ENCODE data around the gene POLA2. TPM values are rescaled to one million over a fixed set of nuclear protein-coding genes. Genes with fewer than 3 reads are reported as not detected.
A peak's percentile ranks its signal among the peaks of the same experiment; 100 is the strongest.

Gene POLA2
- total RNA-seq, 1 donor from 2014 or later: 32.4 TPM

DNA sequence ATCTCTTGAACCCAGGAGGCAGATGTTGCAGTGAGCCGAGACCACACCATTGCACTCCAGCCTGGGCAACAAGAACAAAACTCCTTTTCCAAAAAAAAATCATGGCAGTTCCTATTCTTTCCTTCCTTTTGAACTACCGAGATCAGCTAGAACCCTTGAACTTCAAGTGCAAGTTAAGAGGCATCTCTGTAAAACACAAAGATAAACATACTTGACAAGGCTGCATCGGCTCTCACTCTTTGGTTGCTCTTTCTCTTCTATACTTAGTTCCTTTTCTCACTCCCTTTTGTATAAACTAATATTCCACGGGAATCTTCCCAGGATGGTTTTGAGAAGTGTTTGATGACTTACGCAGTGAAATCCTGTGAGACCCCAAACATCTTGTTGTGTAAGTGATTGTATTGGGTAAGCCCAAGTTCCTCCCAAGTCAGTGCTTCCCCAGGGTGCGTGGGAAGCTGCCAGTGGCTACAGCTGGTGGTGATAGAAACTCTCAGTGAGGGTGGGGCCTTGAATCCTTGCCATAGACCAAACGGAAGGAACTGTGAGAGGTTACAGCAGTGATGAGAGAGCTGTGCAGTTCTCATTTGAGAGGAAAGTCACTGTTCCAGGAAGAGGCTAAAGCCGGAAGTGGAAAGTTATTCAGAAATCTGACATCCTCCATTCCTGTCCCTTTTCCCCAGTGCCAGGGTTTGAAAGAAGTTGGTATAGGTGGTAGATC is 28.8 kb downstream of the POLA2 start:
- TF ChIP-seq, protein P1, sequence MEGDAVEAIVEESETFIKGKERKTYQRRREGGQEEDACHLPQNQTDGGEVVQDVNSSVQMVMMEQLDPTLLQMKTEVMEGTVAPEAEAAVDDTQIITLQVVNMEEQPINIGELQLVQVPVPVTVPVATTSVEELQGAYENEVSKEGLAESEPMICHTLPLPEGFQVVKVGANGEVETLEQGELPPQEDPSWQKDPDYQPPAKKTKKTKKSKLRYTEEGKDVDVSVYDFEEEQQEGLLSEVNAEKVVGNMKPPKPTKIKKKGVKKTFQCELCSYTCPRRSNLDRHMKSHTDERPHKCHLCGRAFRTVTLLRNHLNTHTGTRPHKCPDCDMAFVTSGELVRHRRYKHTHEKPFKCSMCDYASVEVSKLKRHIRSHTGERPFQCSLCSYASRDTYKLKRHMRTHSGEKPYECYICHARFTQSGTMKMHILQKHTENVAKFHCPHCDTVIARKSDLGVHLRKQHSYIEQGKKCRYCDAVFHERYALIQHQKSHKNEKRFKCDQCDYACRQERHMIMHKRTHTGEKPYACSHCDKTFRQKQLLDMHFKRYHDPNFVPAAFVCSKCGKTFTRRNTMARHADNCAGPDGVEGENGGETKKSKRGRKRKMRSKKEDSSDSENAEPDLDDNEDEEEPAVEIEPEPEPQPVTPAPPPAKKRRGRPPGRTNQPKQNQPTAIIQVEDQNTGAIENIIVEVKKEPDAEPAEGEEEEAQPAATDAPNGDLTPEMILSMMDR (conservative IDR thresholded peaks at IDR 0.05): no peak
- H3K4me1 Mint-ChIP-seq (ENCODE audit: unreplicated experiment): peaks cover 27% of the 10 kb centered on the region
- H3K9me3 Mint-ChIP-seq: no peaks in the 10 kb centered on the region
- H3K4me3 Mint-ChIP-seq: no peak overlapping the region
- peak overlapping the region; percentile 92 for H3K27ac Mint-ChIP-seq
- H3K36me3 Mint-ChIP-seq: peaks cover 25% of the 10 kb centered on the region
- no peaks in the 10 kb centered on the region for H3K27me3 Mint-ChIP-seq
- no peak for DNase-seq (ENCODE audit: extremely low spot score, unreplicated experiment)

DNA sequence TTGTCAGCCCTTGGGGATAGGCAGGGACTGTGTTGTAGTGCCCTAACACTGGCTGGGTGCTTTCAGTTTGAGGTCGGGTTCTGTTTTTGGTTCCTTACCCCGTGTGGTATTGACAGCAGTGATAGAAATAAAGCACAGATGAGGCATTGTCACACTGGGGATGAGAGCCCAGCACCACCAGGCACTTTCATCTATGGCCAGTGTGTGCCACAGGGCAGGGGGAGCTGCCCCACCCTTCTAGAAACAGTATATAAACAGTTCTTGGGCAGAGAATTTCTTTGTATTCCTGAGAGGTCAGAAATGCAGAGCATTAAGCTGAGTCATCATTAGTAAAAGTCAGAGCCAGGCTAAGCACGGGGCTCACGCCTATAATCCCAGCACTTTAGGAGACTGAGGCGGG is 29.9 kb downstream of the POLA2 start:
- H3K27me3 Mint-ChIP-seq: no peaks in the 10 kb centered on the region
- TF ChIP-seq, protein P1 (conservative IDR thresholded peaks at IDR 0.05): no peak
- H3K4me3 Mint-ChIP-seq: peak overlapping the region; percentile 0
- H3K36me3 Mint-ChIP-seq: peaks cover 29% of the 10 kb centered on the region
- peak overlapping the region; percentile 92 for H3K27ac Mint-ChIP-seq
- no peaks in the 10 kb centered on the region for H3K9me3 Mint-ChIP-seq
- no peak for DNase-seq (ENCODE audit: extremely low spot score, unreplicated experiment)
- peaks cover 27% of the 10 kb centered on the region for H3K4me1 Mint-ChIP-seq (ENCODE audit: unreplicated experiment)

DNA sequence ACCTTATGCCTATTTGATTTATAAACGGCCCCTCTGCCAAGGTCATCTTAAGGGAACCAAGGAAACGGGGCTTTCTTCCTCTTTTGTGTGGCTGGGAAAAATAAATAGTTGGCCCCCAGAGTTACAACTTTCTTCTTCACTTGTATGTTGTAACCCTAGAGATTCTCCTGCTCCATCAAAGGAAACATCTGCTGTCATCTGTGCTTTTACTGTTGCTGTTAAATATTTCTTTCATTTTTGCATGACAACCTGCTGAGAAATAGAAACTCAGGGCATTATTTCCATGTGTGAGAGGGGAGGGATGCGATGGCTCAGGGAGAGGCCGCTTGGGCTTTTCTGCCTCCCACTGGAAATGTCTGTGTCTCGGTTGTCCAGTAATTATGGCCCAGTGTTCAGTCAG is 31.1 kb downstream of the POLA2 start:
- Mint-ChIP-seq H3K4me3 (no peak overlapping the region), H3K27me3 (no peaks in the 10 kb centered on the region), H3K27ac (peak overlapping the region; percentile 92), H3K9me3 (no peaks in the 10 kb centered on the region), H3K36me3 (peaks cover 22% of the 10 kb centered on the region), H3K4me1 (ENCODE audit: unreplicated experiment) (peaks cover 27% of the 10 kb centered on the region)
- no peak for DNase-seq (ENCODE audit: extremely low spot score, unreplicated experiment)
- TF ChIP-seq, protein P1 (conservative IDR thresholded peaks at IDR 0.05): no peak

DNA sequence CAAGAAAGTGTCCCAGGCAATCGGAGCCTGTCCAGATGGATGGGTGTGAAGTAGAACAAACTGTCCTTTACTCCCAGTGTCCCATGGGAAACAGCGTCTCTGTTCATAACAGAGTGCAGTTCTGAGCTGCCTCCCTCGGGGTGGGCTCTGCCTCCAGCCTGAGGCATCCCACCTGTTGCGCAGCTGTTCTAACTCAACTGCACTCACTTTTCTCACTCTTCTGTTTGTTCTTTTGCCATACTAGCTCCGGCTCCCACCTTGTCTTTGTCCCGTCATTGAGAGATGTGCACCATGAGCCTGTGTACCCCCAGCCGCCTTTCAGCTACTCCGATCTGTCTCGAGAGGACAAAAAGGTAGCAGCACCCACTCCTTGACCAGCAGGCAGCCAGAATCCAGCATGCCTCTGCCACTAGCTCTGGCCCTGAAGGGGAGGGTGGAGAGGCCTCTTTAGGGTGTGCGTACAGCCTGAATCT is 32.2 kb downstream of the POLA2 start:
- TF ChIP-seq, protein P1 (conservative IDR thresholded peaks at IDR 0.05): no peak
- Mint-ChIP-seq H3K27ac (peak overlapping the region; percentile 72), H3K27me3 (no peaks in the 10 kb centered on the region), H3K36me3 (peaks cover 22% of the 10 kb centered on the region), H3K9me3 (no peaks in the 10 kb centered on the region), H3K4me1 (ENCODE audit: unreplicated experiment) (peaks cover 27% of the 10 kb centered on the region), H3K4me3 (peak overlapping the region; percentile 13)
- no peak for DNase-seq (ENCODE audit: extremely low spot score, unreplicated experiment)

DNA sequence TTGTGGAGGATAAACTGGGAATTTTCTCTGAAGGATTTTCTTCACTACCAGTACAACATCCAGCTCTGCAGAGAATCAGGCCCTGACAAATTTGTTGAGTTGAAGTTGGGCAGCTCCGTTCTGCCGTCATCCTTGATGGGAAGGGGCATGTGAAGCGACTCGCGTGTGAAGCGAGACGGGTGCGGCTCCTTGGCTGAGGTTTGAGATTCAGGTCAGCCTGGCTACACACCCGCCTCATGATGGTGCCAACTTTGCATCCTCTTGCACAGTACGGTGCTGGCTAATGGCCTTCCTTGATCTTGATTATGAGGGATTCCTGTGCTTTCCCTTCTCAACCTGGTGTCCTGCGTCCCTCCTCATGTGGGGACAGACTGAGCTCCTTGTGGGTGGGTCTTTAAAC is 33.2 kb downstream of the POLA2 start:
- H3K4me1 Mint-ChIP-seq (ENCODE audit: unreplicated experiment): peaks cover 27% of the 10 kb centered on the region
- H3K27me3 Mint-ChIP-seq: no peaks in the 10 kb centered on the region
- H3K36me3 Mint-ChIP-seq: peaks cover 17% of the 10 kb centered on the region
- H3K27ac Mint-ChIP-seq: peak overlapping the region; percentile 99
- no peak for DNase-seq (ENCODE audit: extremely low spot score, unreplicated experiment)
- no peak overlapping the region for H3K4me3 Mint-ChIP-seq
- TF ChIP-seq, protein P1 (conservative IDR thresholded peaks at IDR 0.05): no peak
- no peaks in the 10 kb centered on the region for H3K9me3 Mint-ChIP-seq

Measured in type B pancreatic cell (in vitro differentiated cells).